Muscle layer of colon (tissue), 2 donors: ENCODE data around the gene TMEM81.

Experiments used
- H3K27ac ChIP-seq: one replicate; pipeline ENCODE4 v1.7.0; 2013; ENCODE audit warnings: low read depth, mild to moderate bottlenecking, low read length, moderate library complexity
- H3K27me3 ChIP-seq, 2 donors: one replicate each; pipeline ENCODE4 v1.7.0; 2013; ENCODE audit warnings: low read length in 2 of 2, mild to moderate bottlenecking in 2 of 2; ENCODE audit not compliant: insufficient read depth in 2 of 2, control insufficient read depth in 1 of 2
- H3K36me3 ChIP-seq: one replicate; pipeline ENCODE4 v1.7.0; 2013; ENCODE audit warnings: mild to moderate bottlenecking, low read length; ENCODE audit not compliant: insufficient read depth
- H3K4me1 ChIP-seq: one replicate; pipeline ENCODE4 v1.7.0; 2013; ENCODE audit warnings: mild to moderate bottlenecking, low read length; ENCODE audit not compliant: insufficient read depth
- H3K4me3 ChIP-seq, 2 donors: one replicate each; pipeline ENCODE4 v1.7.0; 2013; ENCODE audit warnings: low read length in 2 of 2, low read depth in 1 of 2, mild to moderate bottlenecking in 1 of 2, moderate library complexity in 1 of 2
- H3K9ac ChIP-seq: one replicate; pipeline ENCODE4 v1.7.0; 2013; ENCODE audit warnings: low read length
- H3K9me3 ChIP-seq: one replicate; pipeline ENCODE4 v1.7.0; 2013; ENCODE audit warnings: mild to moderate bottlenecking, low read length
- donor health status: abdominal sarcoma.
- donor health status: Adenocarcinoma of cecum.

Gene TMEM81

GRCh38 chr1:205075642-205076155 is 8.6 kb downstream of the TMEM81 start:
- Histone ChIP-seq H3K27ac (no peak overlapping the region), H3K27me3 (no peaks in the 10 kb centered on the region)

GRCh38 chr1:205074513-205074912 is 9.7 kb downstream of the TMEM81 start:
- Histone ChIP-seq H3K9ac (no peak overlapping the region), H3K27ac (no peak overlapping the region), H3K36me3 (no peaks in the 10 kb centered on the region), H3K4me3 (no peak overlapping the region), H3K27me3 (no peaks in the 10 kb centered on the region), H3K4me1 (no peaks in the 10 kb centered on the region), H3K9me3 (no peaks in the 10 kb centered on the region)

More at GRCh38 chr1:205075642-205076155, 8.6 kb downstream of the TMEM81 start:
- Histone ChIP-seq H3K4me3 (no peak overlapping the region), H3K4me1 (no peaks in the 10 kb centered on the region), H3K36me3 (no peaks in the 10 kb centered on the region), H3K9me3 (no peaks in the 10 kb centered on the region), H3K9ac (no peak overlapping the region)

- Histone ChIP-seq H3K4me3 (no peak overlapping the region), H3K4me1 (no peaks in the 10 kb centered on the region), H3K9ac (no peak overlapping the region), H3K27me3 (no peaks in the 10 kb centered on the region), H3K36me3 (no peaks in the 10 kb centered on the region), H3K9me3 (no peaks in the 10 kb centered on the region), H3K27ac (no peak overlapping the region)
Measured at GRCh38 chr1:205074084-205074483, 10.2 kb downstream of the TMEM81 start.

GRCh38 chr1:205073511-205073910 is 10.7 kb downstream of the TMEM81 start:
- no peaks in the 10 kb centered on the region for H3K27me3 ChIP-seq
- no peak overlapping the region for H3K9ac ChIP-seq
- H3K27ac ChIP-seq: no peak overlapping the region
- H3K4me1 ChIP-seq: peaks cover 5% of the 10 kb centered on the region
- H3K36me3 ChIP-seq: no peaks in the 10 kb centered on the region
- no peaks in the 10 kb centered on the region for H3K9me3 ChIP-seq
- no peak overlapping the region for H3K4me3 ChIP-seq

GRCh38 chr1:205072881-205073280 is 11.4 kb downstream of the TMEM81 start:
- no peak overlapping the region for H3K27ac ChIP-seq
- H3K36me3 ChIP-seq: no peaks in the 10 kb centered on the region

GRCh38 chr1:205072286-205072685 is 12.0 kb downstream of the TMEM81 start:
- H3K27me3 ChIP-seq: no peaks in the 10 kb centered on the region

More at GRCh38 chr1:205072881-205073280, 11.4 kb downstream of the TMEM81 start:
- H3K9me3 ChIP-seq: no peaks in the 10 kb centered on the region
- no peak overlapping the region for H3K9ac ChIP-seq
- H3K4me1 ChIP-seq: peaks cover 7% of the 10 kb centered on the region
- H3K4me3 ChIP-seq: no peak overlapping the region
- H3K27me3 ChIP-seq: no peaks in the 10 kb centered on the region

GRCh38 chr1:205071801-205072200 is 12.5 kb downstream of the TMEM81 start:
- Histone ChIP-seq H3K9me3 (no peaks in the 10 kb centered on the region), H3K27me3 (no peaks in the 10 kb centered on the region), H3K4me1 (peaks cover 7% of the 10 kb centered on the region), H3K9ac (no peak overlapping the region), H3K36me3 (no peaks in the 10 kb centered on the region), H3K27ac (no peak overlapping the region), H3K4me3 (no peak overlapping the region)

More at GRCh38 chr1:205072286-205072685, 12.0 kb downstream of the TMEM81 start:
- Histone ChIP-seq H3K9ac (no peak overlapping the region), H3K4me3 (no peak overlapping the region), H3K27ac (no peak overlapping the region), H3K9me3 (no peaks in the 10 kb centered on the region), H3K36me3 (no peaks in the 10 kb centered on the region), H3K4me1 (peaks cover 7% of the 10 kb centered on the region)

- no peaks in the 10 kb centered on the region for H3K36me3 ChIP-seq
- no peak overlapping the region for H3K27ac ChIP-seq
- no peak overlapping the region for H3K4me3 ChIP-seq
- H3K9me3 ChIP-seq: no peaks in the 10 kb centered on the region
- H3K4me1 ChIP-seq: peaks cover 7% of the 10 kb centered on the region
- H3K27me3 ChIP-seq: no peaks in the 10 kb centered on the region
- H3K9ac ChIP-seq: no peak overlapping the region
Measured at GRCh38 chr1:205071028-205071409, 13.2 kb downstream of the TMEM81 start.

GRCh38 chr1:205069371-205070125 is 14.7 kb downstream of the TMEM81 start:
- H3K9me3 ChIP-seq: no peaks in the 10 kb centered on the region
- H3K36me3 ChIP-seq: no peaks in the 10 kb centered on the region

GRCh38 chr1:205068457-205069040 is 15.7 kb downstream of the TMEM81 start:
- Histone ChIP-seq H3K4me3 (no peak overlapping the region), H3K9me3 (no peaks in the 10 kb centered on the region), H3K27me3 (no peaks in the 10 kb centered on the region), H3K9ac (no peak overlapping the region), H3K27ac (no peak overlapping the region), H3K4me1 (peaks cover 7% of the 10 kb centered on the region), H3K36me3 (no peaks in the 10 kb centered on the region)

More at GRCh38 chr1:205069371-205070125, 14.7 kb downstream of the TMEM81 start:
- peaks cover 7% of the 10 kb centered on the region for H3K4me1 ChIP-seq
- no peaks in the 10 kb centered on the region for H3K27me3 ChIP-seq
- H3K27ac ChIP-seq: no peak overlapping the region
- no peak overlapping the region for H3K9ac ChIP-seq
- H3K4me3 ChIP-seq: no peak overlapping the region

GRCh38 chr1:205068001-205068400 is 16.3 kb downstream of the TMEM81 start:
- Histone ChIP-seq H3K27ac (no peak overlapping the region), H3K36me3 (no peaks in the 10 kb centered on the region), H3K4me1 (peaks cover 7% of the 10 kb centered on the region), H3K9ac (no peak overlapping the region), H3K9me3 (no peaks in the 10 kb centered on the region), H3K27me3 (no peaks in the 10 kb centered on the region), H3K4me3 (no peak overlapping the region)
